ENCODE data around the gene TSPAN1. TPM values are rescaled to one million over a fixed set of nuclear protein-coding genes. Genes with fewer than 3 reads are reported as not detected.

The TSPAN1 gene
- total and polyA plus RNA-seq, 2 of the 13 experiments (the other 11 are each of a cell fraction or from before 2014, with no cell fraction given): 1.7 to 2.9 TPM

DNA sequence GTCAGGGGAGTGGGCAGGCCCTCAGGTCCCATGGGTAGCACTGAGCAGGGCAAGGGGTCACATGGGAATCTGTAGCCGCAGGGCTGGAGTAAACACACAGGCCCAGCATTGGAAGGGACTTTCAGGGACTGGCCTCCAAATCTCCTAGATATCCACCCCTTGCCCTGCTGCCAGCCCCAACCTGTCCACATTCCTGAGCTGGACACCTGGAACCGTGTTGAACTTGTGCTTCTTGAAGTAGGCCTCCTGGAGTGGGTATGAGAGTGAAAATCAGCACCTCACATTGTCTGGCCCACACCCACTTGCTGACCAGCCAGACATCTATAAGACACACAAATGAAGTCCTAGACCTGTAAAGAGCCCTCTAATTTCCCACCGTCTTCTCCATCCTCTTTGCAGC lies 15.7 kb downstream of the TSPAN1 start:
- BruUV-seq (replicated peaks): no TSS peak
- Histone ChIP-seq H3K9me3 (ENCODE audit: low read length) (no peaks in the 10 kb centered on the region), H3K36me3 (replicated peaks in 1 of 2; ENCODE audit: control insufficient read depth in 1 of 2, insufficient read depth in 2 of 2, low read length in 2 of 2) (peaks cover 5 to 41% of the 10 kb centered on the region in 2 experiments; a peak in 3 of 5 replicates), H3K4me2 (ENCODE audit: low read depth, low read length) (no peak overlapping the region), H3K9ac (ENCODE audit: insufficient read depth, low read depth, low read length) (no peak overlapping the region), H3K4me3 (replicated peaks in 1 of 3; ENCODE audit: insufficient read depth in 1 of 3, low read depth in 2 of 3, low read length in 3 of 3) (no peak overlapping the region), H3K79me2 (ENCODE audit: insufficient read depth, low read length) (no peaks in the 10 kb centered on the region), H3K27me3 (ENCODE audit: control insufficient read depth in 1 of 2, insufficient read depth in 2 of 2, low read length in 2 of 2) (no peaks in the 10 kb centered on the region), H2AFZ (ENCODE audit: low read length) (no peak overlapping the region), H4K20me1 (ENCODE audit: insufficient read depth, low read length) (no peaks in the 10 kb centered on the region), H3K4me1 (ENCODE audit: insufficient read depth, low read length) (peaks cover 7% of the 10 kb centered on the region), H3K27ac (ENCODE audit: extremely low read length, insufficient read depth, low read length) (no peak overlapping the region)
- TF ChIP-seq ZNF567 (CRISPR knock-in tag; IDR thresholded peaks at IDR 0.05; ENCODE audit: borderline replicate concordance) (no peak), ZNF775 (CRISPR knock-in tag; IDR thresholded peaks at IDR 0.05; ENCODE audit: borderline replicate concordance) (no peak), ZNF713 (CRISPR knock-in tag; IDR thresholded peaks at IDR 0.05) (no peak), ZNF33B (CRISPR knock-in tag; IDR thresholded peaks at IDR 0.05) (no peak)
- TF ChIP-seq, protein P1, sequence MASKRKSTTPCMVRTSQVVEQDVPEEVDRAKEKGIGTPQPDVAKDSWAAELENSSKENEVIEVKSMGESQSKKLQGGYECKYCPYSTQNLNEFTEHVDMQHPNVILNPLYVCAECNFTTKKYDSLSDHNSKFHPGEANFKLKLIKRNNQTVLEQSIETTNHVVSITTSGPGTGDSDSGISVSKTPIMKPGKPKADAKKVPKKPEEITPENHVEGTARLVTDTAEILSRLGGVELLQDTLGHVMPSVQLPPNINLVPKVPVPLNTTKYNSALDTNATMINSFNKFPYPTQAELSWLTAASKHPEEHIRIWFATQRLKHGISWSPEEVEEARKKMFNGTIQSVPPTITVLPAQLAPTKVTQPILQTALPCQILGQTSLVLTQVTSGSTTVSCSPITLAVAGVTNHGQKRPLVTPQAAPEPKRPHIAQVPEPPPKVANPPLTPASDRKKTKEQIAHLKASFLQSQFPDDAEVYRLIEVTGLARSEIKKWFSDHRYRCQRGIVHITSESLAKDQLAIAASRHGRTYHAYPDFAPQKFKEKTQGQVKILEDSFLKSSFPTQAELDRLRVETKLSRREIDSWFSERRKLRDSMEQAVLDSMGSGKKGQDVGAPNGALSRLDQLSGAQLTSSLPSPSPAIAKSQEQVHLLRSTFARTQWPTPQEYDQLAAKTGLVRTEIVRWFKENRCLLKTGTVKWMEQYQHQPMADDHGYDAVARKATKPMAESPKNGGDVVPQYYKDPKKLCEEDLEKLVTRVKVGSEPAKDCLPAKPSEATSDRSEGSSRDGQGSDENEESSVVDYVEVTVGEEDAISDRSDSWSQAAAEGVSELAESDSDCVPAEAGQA (IDR thresholded peaks at IDR 0.05; ENCODE audit: low read depth): no peak
- TF ChIP-seq, protein P1 (CRISPR knock-in tag; IDR thresholded peaks at IDR 0.05; ENCODE audit: borderline replicate concordance): no peak
- TF ChIP-seq, protein P2, sequence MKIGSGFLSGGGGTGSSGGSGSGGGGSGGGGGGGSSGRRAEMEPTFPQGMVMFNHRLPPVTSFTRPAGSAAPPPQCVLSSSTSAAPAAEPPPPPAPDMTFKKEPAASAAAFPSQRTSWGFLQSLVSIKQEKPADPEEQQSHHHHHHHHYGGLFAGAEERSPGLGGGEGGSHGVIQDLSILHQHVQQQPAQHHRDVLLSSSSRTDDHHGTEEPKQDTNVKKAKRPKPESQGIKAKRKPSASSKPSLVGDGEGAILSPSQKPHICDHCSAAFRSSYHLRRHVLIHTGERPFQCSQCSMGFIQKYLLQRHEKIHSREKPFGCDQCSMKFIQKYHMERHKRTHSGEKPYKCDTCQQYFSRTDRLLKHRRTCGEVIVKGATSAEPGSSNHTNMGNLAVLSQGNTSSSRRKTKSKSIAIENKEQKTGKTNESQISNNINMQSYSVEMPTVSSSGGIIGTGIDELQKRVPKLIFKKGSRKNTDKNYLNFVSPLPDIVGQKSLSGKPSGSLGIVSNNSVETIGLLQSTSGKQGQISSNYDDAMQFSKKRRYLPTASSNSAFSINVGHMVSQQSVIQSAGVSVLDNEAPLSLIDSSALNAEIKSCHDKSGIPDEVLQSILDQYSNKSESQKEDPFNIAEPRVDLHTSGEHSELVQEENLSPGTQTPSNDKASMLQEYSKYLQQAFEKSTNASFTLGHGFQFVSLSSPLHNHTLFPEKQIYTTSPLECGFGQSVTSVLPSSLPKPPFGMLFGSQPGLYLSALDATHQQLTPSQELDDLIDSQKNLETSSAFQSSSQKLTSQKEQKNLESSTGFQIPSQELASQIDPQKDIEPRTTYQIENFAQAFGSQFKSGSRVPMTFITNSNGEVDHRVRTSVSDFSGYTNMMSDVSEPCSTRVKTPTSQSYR (CRISPR knock-in tag; IDR thresholded peaks at IDR 0.05; ENCODE audit: borderline replicate concordance): no peak
- in situ Hi-C loops (cut with HindIII; ENCODE audit: extremely low pct_ligation_motif_present, low pct_unique_long_range_greater_than_20kb) (no loop called here), intact Hi-C loops (cut with micrococcal nuclease; ENCODE audit: unreplicated experiment) (no loop called here)
- ChIA-PET CTCF (ENCODE audit: low intra/inter-chr PET ratio, low total read pairs) (no interaction called here), POLR2A (no interaction called here)
- no peak for DNase-seq (ENCODE audit: low spot score)
- FAIRE-seq: no peak
- no peak for ATAC-seq
- WGBS (ENCODE audit: low lambda C conversion rate): 87% methylated on average over 2 of the region's 3 CpGs

Data from HepG2 (cell line).